ENCODE data around the gene HIVEP2. TPM values are rescaled to one million over a fixed set of nuclear protein-coding genes. Genes with fewer than 3 reads are reported as not detected.

Gene HIVEP2
- total and polyA plus RNA-seq, 10 donors = 2.5 to 41.3 (median 30.3) TPM

DNA sequence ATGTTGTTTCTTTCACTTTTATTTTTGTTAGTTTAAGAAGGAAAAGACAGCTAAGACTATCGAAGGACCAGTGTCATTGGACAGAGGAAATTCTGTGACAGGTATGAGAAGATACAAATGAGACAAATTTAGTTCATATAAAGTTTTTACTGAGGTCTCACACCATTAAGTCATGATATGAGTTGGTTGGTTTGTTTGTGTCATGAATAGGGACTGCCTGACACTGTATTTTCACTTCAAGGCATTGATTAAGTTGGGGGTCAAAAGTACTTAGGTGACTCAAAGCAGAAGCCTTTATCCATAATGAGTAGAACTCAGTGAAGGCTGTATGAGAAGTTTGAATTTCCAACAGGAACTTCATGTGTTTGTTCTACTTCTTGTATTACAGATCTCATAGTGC lies 21.3 kb upstream of the HIVEP2 start:
- intact Hi-C loops (cut with DNase I; ENCODE audit: low total_unique reads) = no loop called here
- H3K9me3 ChIP-seq = peaks cover 0 to 7% (median 0%) of the 10 kb centered on the region in 8 donors
- no peak overlapping the region for H3K4me3 ChIP-seq
- TF ChIP-seq POLR2AphosphoS5 (IDR thresholded peaks at IDR 0.05) (no peak), POLR2A (IDR thresholded peaks at IDR 0.05) (no peak)
- TF ChIP-seq, protein P1, sequence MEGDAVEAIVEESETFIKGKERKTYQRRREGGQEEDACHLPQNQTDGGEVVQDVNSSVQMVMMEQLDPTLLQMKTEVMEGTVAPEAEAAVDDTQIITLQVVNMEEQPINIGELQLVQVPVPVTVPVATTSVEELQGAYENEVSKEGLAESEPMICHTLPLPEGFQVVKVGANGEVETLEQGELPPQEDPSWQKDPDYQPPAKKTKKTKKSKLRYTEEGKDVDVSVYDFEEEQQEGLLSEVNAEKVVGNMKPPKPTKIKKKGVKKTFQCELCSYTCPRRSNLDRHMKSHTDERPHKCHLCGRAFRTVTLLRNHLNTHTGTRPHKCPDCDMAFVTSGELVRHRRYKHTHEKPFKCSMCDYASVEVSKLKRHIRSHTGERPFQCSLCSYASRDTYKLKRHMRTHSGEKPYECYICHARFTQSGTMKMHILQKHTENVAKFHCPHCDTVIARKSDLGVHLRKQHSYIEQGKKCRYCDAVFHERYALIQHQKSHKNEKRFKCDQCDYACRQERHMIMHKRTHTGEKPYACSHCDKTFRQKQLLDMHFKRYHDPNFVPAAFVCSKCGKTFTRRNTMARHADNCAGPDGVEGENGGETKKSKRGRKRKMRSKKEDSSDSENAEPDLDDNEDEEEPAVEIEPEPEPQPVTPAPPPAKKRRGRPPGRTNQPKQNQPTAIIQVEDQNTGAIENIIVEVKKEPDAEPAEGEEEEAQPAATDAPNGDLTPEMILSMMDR (IDR thresholded peaks at IDR 0.05 in 8 of 11, conservative IDR thresholded peaks at IDR 0.05 in 3 of 11) = no peak
- no peaks in the 10 kb centered on the region for H3K4me1 ChIP-seq
- 67 to 92% (median 79%) methylated on average over 1 of the region's 1 CpG for WGBS, 5 donors
- no peak for DNase-seq
- H3K27me3 ChIP-seq (replicated peaks in 1 of 7) = no peaks in the 10 kb centered on the region
- H3K36me3 ChIP-seq = no peaks in the 10 kb centered on the region
- no peak overlapping the region for H3K27ac ChIP-seq

GRCh38 chr6:142965164-142965563 lies 20.2 kb upstream of the HIVEP2 start:
- TF ChIP-seq, protein P1 (IDR thresholded peaks at IDR 0.05 in 8 of 11, conservative IDR thresholded peaks at IDR 0.05 in 3 of 11) = no peak
- no peak for TF ChIP-seq POLR2A (IDR thresholded peaks at IDR 0.05)
- TF ChIP-seq POLR2AphosphoS5 (IDR thresholded peaks at IDR 0.05) = no peak
- H3K4me1 ChIP-seq = no peaks in the 10 kb centered on the region
- H3K27me3 ChIP-seq (replicated peaks in 1 of 7) = no peaks in the 10 kb centered on the region
- no peak overlapping the region for H3K4me3 ChIP-seq
- H3K9me3 ChIP-seq = peaks cover 0 to 11% (median 0%) of the 10 kb centered on the region in 8 donors
- WGBS, 5 donors = 90 to 98% (median 98%) methylated on average over 1 of the region's 1 CpG
- H3K27ac ChIP-seq = no peak overlapping the region
- H3K36me3 ChIP-seq = no peaks in the 10 kb centered on the region
- no peak for DNase-seq
- intact Hi-C loops (cut with DNase I; ENCODE audit: low total_unique reads) = no loop called here

GRCh38 chr6:142960098-142960497 lies 15.1 kb upstream of the HIVEP2 start:
- H3K4me1 ChIP-seq = peaks cover 0 to 4% (median 0%) of the 10 kb centered on the region in 6 donors
- H3K27ac ChIP-seq = no peak overlapping the region
- H3K27me3 ChIP-seq (replicated peaks in 1 of 7) = no peaks in the 10 kb centered on the region
- H3K4me3 ChIP-seq = no peak overlapping the region
- intact Hi-C loops (cut with DNase I; ENCODE audit: low total_unique reads) = no loop called here
- H3K36me3 ChIP-seq = no peaks in the 10 kb centered on the region
- peaks cover 0 to 4% (median 0%) of the 10 kb centered on the region in 8 donors for H3K9me3 ChIP-seq
- no peak for DNase-seq
- TF ChIP-seq, protein P1 (IDR thresholded peaks at IDR 0.05 in 8 of 11, conservative IDR thresholded peaks at IDR 0.05 in 3 of 11) = no peak
- no peak for TF ChIP-seq POLR2AphosphoS5 (IDR thresholded peaks at IDR 0.05)
- TF ChIP-seq POLR2A (IDR thresholded peaks at IDR 0.05) = no peak

GRCh38 chr6:142958343-142958742 lies 13.4 kb upstream of the HIVEP2 start:
- H3K9me3 ChIP-seq = peaks cover 0 to 4% (median 0%) of the 10 kb centered on the region in 8 donors
- peaks cover 0 to 14% (median 5%) of the 10 kb centered on the region in 6 donors for H3K4me1 ChIP-seq
- WGBS, 5 donors = 84 to 92% (median 89%) methylated on average over 4 of the region's 4 CpGs
- TF ChIP-seq POLR2AphosphoS5 (IDR thresholded peaks at IDR 0.05) = no peak
- no peak for TF ChIP-seq POLR2A (IDR thresholded peaks at IDR 0.05)
- TF ChIP-seq, protein P1 (IDR thresholded peaks at IDR 0.05 in 8 of 11, conservative IDR thresholded peaks at IDR 0.05 in 3 of 11) = no peak
- H3K27me3 ChIP-seq (replicated peaks in 1 of 7) = no peaks in the 10 kb centered on the region
- DNase-seq = no peak
- no peaks in the 10 kb centered on the region for H3K36me3 ChIP-seq
- H3K27ac ChIP-seq = no peak overlapping the region
- H3K4me3 ChIP-seq = no peak overlapping the region
- intact Hi-C loops (cut with DNase I; ENCODE audit: low total_unique reads) = loop anchor here (10.0 kb wide), 1 partner anchor 86 kb away; no protein-coding TSS in a partner anchor
